ENCODE measurements around the gene RARA.

RARA gene

GRCh38 chr17:40330850-40331470, 22.0 kb downstream of the RARA start:
- DNase-seq, result no peak

- DNase-seq, result no peak
These were observed 23.0 kb downstream of the RARA start for GRCh38 chr17:40331743-40332641.

GRCh38 chr17:40333781-40334448, 24.9 kb downstream of the RARA start:
- DNase-seq, result no peak

- DNase-seq, result no peak
These were observed 26.6 kb downstream of the RARA start for GRCh38 chr17:40335620-40336019.

- no peak for DNase-seq
These were observed 28.4 kb downstream of the RARA start for GRCh38 chr17:40337351-40337750.

- no peak for DNase-seq
These were observed 29.1 kb downstream of the RARA start for GRCh38 chr17:40338058-40338457.

GRCh38 chr17:40338941-40339649, 30.1 kb downstream of the RARA start:
- no peak for DNase-seq

GRCh38 chr17:40340327-40340726, 31.3 kb downstream of the RARA start:
- no peak for DNase-seq

GRCh38 chr17:40340880-40341807, 32.2 kb downstream of the RARA start:
- peak; percentile 91 for DNase-seq

- DNase-seq, result peak; percentile 62
These were observed 33.0 kb downstream of the RARA start for GRCh38 chr17:40341808-40342503.

- DNase-seq, result no peak
These were observed 33.7 kb downstream of the RARA start for GRCh38 chr17:40342504-40343218.

GRCh38 chr17:40343219-40344119, 34.5 kb downstream of the RARA start:
- DNase-seq, result no peak

- DNase-seq, result no peak
These were observed 35.6 kb downstream of the RARA start for GRCh38 chr17:40344421-40345160.

- peak; percentile 62 for DNase-seq
These were observed 36.4 kb downstream of the RARA start for GRCh38 chr17:40345161-40345993.

GRCh38 chr17:40345994-40346764, 37.2 kb downstream of the RARA start:
- DNase-seq, result peak; percentile 19

GRCh38 chr17:40346765-40347158, 37.8 kb downstream of the RARA start:
- DNase-seq, result peak; percentile 46

Measured in activated T-cell treated with anti-CD3 and anti-CD28 coated beads, Interleukin-2, amount 50 U/mL, for 1 hour (primary cell).